ENCODE data around the gene TBC1D22A. TPM values are rescaled to one million over a fixed set of nuclear protein-coding genes. Genes with fewer than 3 reads are reported as not detected.

The TBC1D22A gene
- total RNA-seq, 2 donors from 2014 or later: 52.4 to 108 TPM

- no peak for ATAC-seq (replicated peaks)
- no peak overlapping the region for H3K27ac Mint-ChIP-seq
- no peaks in the 10 kb centered on the region for H3K9me3 Mint-ChIP-seq
- no peak overlapping the region for H3K4me3 Mint-ChIP-seq
- peaks cover 4% of the 10 kb centered on the region for H3K27me3 Mint-ChIP-seq
- H3K36me3 Mint-ChIP-seq (ENCODE audit: low read depth): no peaks in the 10 kb centered on the region
- peaks cover 5% of the 10 kb centered on the region for H3K4me1 Mint-ChIP-seq
Observed at GRCh38 chr22:47206164-47206563, 443.7 kb downstream of the TBC1D22A start.

GRCh38 chr22:47206666-47207218 is 444.3 kb downstream of the TBC1D22A start:
- Mint-ChIP-seq H3K27ac (no peak overlapping the region), H3K4me3 (no peak overlapping the region)
- ATAC-seq (replicated peaks): no peak

GRCh38 chr22:47207387-47207786 is 444.9 kb downstream of the TBC1D22A start:
- Mint-ChIP-seq H3K4me1 (peaks cover 5% of the 10 kb centered on the region), H3K27me3 (peaks cover 4% of the 10 kb centered on the region), H3K9me3 (no peaks in the 10 kb centered on the region), H3K4me3 (no peak overlapping the region), H3K27ac (no peak overlapping the region), H3K36me3 (ENCODE audit: low read depth) (no peaks in the 10 kb centered on the region)
- no peak for ATAC-seq (replicated peaks)

More at GRCh38 chr22:47206666-47207218, 444.3 kb downstream of the TBC1D22A start:
- Mint-ChIP-seq H3K9me3 (no peaks in the 10 kb centered on the region), H3K4me1 (peaks cover 5% of the 10 kb centered on the region), H3K27me3 (peaks cover 4% of the 10 kb centered on the region), H3K36me3 (ENCODE audit: low read depth) (no peaks in the 10 kb centered on the region)

GRCh38 chr22:47207846-47208554 is 445.6 kb downstream of the TBC1D22A start:
- no peak overlapping the region for H3K4me3 Mint-ChIP-seq
- no peak for ATAC-seq (replicated peaks)
- H3K27ac Mint-ChIP-seq: no peak overlapping the region
- peaks cover 4% of the 10 kb centered on the region for H3K27me3 Mint-ChIP-seq
- no peaks in the 10 kb centered on the region for H3K9me3 Mint-ChIP-seq
- peaks cover 5% of the 10 kb centered on the region for H3K4me1 Mint-ChIP-seq
- H3K36me3 Mint-ChIP-seq (ENCODE audit: low read depth): no peaks in the 10 kb centered on the region

GRCh38 chr22:47208630-47209029 is 446.2 kb downstream of the TBC1D22A start:
- Mint-ChIP-seq H3K27ac (no peak overlapping the region), H3K9me3 (no peaks in the 10 kb centered on the region), H3K4me3 (no peak overlapping the region), H3K4me1 (peaks cover 5% of the 10 kb centered on the region), H3K36me3 (ENCODE audit: low read depth) (no peaks in the 10 kb centered on the region), H3K27me3 (peaks cover 4% of the 10 kb centered on the region)
- ATAC-seq (replicated peaks): no peak

GRCh38 chr22:47209040-47209514 is 446.6 kb downstream of the TBC1D22A start:
- H3K4me3 Mint-ChIP-seq: no peak overlapping the region
- no peak overlapping the region for H3K27ac Mint-ChIP-seq
- H3K36me3 Mint-ChIP-seq (ENCODE audit: low read depth): no peaks in the 10 kb centered on the region
- peaks cover 5% of the 10 kb centered on the region for H3K4me1 Mint-ChIP-seq
- no peaks in the 10 kb centered on the region for H3K9me3 Mint-ChIP-seq
- peaks cover 4% of the 10 kb centered on the region for H3K27me3 Mint-ChIP-seq
- no peak for ATAC-seq (replicated peaks)

GRCh38 chr22:47209547-47210023 is 447.1 kb downstream of the TBC1D22A start:
- H3K27ac Mint-ChIP-seq: no peak overlapping the region
- H3K4me1 Mint-ChIP-seq: peaks cover 3% of the 10 kb centered on the region
- no peaks in the 10 kb centered on the region for H3K9me3 Mint-ChIP-seq
- H3K36me3 Mint-ChIP-seq (ENCODE audit: low read depth): no peaks in the 10 kb centered on the region
- no peak for ATAC-seq (replicated peaks)
- H3K27me3 Mint-ChIP-seq: peaks cover 3% of the 10 kb centered on the region
- no peak overlapping the region for H3K4me3 Mint-ChIP-seq

GRCh38 chr22:47210112-47210657 is 447.7 kb downstream of the TBC1D22A start:
- Mint-ChIP-seq H3K27me3 (no peaks in the 10 kb centered on the region), H3K36me3 (ENCODE audit: low read depth) (no peaks in the 10 kb centered on the region), H3K9me3 (no peaks in the 10 kb centered on the region), H3K27ac (no peak overlapping the region), H3K4me3 (no peak overlapping the region), H3K4me1 (no peaks in the 10 kb centered on the region)
- ATAC-seq (replicated peaks): no peak

GRCh38 chr22:47210686-47211085 is 448.2 kb downstream of the TBC1D22A start:
- H3K9me3 Mint-ChIP-seq: no peaks in the 10 kb centered on the region
- no peak overlapping the region for H3K27ac Mint-ChIP-seq
- no peak for ATAC-seq (replicated peaks)
- no peaks in the 10 kb centered on the region for H3K27me3 Mint-ChIP-seq
- no peaks in the 10 kb centered on the region for H3K4me1 Mint-ChIP-seq
- no peak overlapping the region for H3K4me3 Mint-ChIP-seq
- no peaks in the 10 kb centered on the region for H3K36me3 Mint-ChIP-seq (ENCODE audit: low read depth)

- Mint-ChIP-seq H3K4me1 (no peaks in the 10 kb centered on the region), H3K4me3 (no peak overlapping the region), H3K9me3 (no peaks in the 10 kb centered on the region), H3K27me3 (no peaks in the 10 kb centered on the region), H3K27ac (no peak overlapping the region), H3K36me3 (ENCODE audit: low read depth) (no peaks in the 10 kb centered on the region)
- ATAC-seq (replicated peaks): peak; percentile 82
Observed at GRCh38 chr22:47213571-47214230, 451.3 kb downstream of the TBC1D22A start.

GRCh38 chr22:47215851-47216250 is 453.4 kb downstream of the TBC1D22A start:
- ATAC-seq (replicated peaks): no peak
- H3K27me3 Mint-ChIP-seq: no peaks in the 10 kb centered on the region

GRCh38 chr22:47218671-47219070 is 456.2 kb downstream of the TBC1D22A start:
- no peaks in the 10 kb centered on the region for H3K36me3 Mint-ChIP-seq (ENCODE audit: low read depth)
- H3K4me3 Mint-ChIP-seq: no peak overlapping the region
- peaks cover 4% of the 10 kb centered on the region for H3K4me1 Mint-ChIP-seq
- no peaks in the 10 kb centered on the region for H3K9me3 Mint-ChIP-seq
- ATAC-seq (replicated peaks): no peak
- H3K27ac Mint-ChIP-seq: no peak overlapping the region
- H3K27me3 Mint-ChIP-seq: no peaks in the 10 kb centered on the region

More at GRCh38 chr22:47215851-47216250, 453.4 kb downstream of the TBC1D22A start:
- Mint-ChIP-seq H3K4me3 (no peak overlapping the region), H3K4me1 (peaks cover 4% of the 10 kb centered on the region), H3K27ac (no peak overlapping the region), H3K9me3 (no peaks in the 10 kb centered on the region), H3K36me3 (ENCODE audit: low read depth) (no peaks in the 10 kb centered on the region)

GRCh38 chr22:47219789-47220188 is 457.3 kb downstream of the TBC1D22A start:
- Mint-ChIP-seq H3K36me3 (ENCODE audit: low read depth) (no peaks in the 10 kb centered on the region), H3K4me1 (peaks cover 4% of the 10 kb centered on the region), H3K27me3 (no peaks in the 10 kb centered on the region), H3K9me3 (no peaks in the 10 kb centered on the region), H3K27ac (no peak overlapping the region), H3K4me3 (no peak overlapping the region)
- no peak for ATAC-seq (replicated peaks)

GRCh38 chr22:47220752-47221151 is 458.3 kb downstream of the TBC1D22A start:
- no peaks in the 10 kb centered on the region for H3K36me3 Mint-ChIP-seq (ENCODE audit: low read depth)
- no peak for ATAC-seq (replicated peaks)

More at GRCh38 chr22:47220752-47221151, 458.3 kb downstream of the TBC1D22A start:
- Mint-ChIP-seq H3K27ac (no peak overlapping the region), H3K4me3 (no peak overlapping the region), H3K27me3 (no peaks in the 10 kb centered on the region), H3K9me3 (no peaks in the 10 kb centered on the region), H3K4me1 (peaks cover 4% of the 10 kb centered on the region)
